ENCODE data around the gene LILRB1.
"Not testable (repeated sequence)": the region's sequence is repeated elsewhere in the genome, so short reads cannot be mapped to it uniquely, and the experiment has no call there.

Gene LILRB1

DNA sequence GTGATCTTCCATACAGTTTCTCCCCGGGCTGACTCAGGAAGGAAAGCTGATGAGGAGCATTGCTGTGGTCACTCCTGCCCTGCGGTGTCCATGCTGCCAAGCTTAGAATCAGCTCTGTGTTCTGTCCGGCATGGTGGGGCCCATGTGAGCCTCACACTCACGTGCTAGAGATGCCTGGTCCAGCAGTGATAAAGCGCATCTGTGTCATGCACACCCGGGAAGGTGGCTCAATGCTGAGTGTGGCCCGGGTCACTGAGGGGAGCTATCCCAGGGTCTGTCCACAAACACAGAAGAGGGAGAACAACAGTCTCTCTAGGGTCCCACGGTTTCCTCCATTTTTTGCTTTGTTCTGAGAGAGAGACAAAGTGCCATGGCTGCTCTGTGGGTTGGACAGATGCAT lies 3.5 kb upstream of the LILRB1 start:
- no peak for DNase-seq

DNA sequence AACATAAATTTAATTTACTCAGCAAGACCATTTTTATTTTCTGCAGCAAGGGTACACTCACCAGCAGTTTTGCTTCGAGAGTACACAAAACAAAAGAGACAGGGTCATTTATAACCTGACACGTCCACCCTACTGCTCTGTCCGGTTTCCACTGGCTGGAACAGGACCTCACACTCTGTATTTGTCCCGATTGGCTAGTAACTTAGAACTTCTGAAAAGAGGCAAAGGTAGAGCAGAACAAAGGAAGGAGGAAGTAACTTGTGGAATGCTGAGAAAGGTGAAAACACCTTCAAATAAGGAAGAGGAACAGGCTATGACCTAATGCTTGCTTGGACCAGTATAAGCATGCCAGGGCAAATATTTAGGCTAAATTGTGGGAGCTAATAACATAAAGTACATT lies 2.4 kb upstream of the LILRB1 start:
- not testable (repeated sequence) for DNase-seq

DNA sequence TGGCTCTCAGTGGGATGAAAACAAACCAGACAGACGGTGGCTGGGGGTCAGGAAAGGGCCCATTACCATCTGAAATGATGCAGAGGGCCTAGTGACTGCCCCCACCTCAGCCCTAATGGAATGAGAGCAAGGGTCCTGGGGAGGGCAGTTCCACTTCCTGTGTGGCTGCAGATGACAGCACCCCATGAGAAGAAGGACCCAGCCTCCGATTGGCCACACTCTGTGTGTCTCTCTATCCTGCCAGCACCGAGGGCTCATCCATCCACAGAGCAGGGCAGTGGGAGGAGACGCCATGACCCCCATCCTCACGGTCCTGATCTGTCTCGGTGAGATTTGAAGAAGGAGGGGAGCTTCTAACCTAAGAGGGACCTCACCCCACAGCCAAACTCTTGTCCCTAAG lies 498 bp downstream of the LILRB1 start:
- DNase-seq, result no peak

DNA sequence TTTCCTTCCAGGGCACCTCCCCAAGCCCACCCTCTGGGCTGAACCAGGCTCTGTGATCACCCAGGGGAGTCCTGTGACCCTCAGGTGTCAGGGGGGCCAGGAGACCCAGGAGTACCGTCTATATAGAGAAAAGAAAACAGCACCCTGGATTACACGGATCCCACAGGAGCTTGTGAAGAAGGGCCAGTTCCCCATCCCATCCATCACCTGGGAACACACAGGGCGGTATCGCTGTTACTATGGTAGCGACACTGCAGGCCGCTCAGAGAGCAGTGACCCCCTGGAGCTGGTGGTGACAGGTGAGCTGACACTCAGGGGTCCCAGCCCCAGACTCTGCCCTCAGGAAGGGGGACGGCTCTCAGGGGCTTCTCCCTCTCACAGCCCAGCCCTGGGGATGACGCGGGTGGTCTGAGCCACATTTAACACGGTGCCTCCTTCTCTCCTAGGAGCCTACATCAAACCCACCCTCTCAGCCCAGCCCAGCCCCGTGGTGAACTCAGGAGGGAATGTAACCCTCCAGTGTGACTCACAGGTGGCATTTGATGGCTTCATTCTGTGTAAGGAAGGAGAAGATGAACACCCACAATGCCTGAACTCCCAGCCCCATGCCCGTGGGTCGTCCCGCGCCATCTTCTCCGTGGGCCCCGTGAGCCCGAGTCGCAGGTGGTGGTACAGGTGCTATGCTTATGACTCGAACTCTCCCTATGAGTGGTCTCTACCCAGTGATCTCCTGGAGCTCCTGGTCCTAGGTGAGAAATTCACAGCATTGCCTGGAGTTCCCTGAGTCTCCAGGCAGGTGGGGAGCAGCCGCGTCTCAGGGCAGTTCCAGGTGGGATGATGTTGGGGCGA lies 1.4 kb downstream of the LILRB1 start:
- DNase-seq, result not testable (repeated sequence)

DNA sequence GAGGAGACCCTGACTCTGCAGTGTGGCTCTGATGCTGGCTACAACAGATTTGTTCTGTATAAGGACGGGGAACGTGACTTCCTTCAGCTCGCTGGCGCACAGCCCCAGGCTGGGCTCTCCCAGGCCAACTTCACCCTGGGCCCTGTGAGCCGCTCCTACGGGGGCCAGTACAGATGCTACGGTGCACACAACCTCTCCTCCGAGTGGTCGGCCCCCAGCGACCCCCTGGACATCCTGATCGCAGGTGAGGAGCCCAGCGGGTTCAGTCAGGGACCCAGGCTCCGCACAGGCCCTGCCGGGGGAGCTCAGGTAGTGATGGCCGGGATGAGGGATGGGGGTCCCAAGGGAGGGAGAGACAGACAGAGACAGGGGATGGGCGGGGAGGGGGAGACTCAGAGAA lies 2.2 kb downstream of the LILRB1 start:
- DNase-seq, result not testable (repeated sequence)

DNA sequence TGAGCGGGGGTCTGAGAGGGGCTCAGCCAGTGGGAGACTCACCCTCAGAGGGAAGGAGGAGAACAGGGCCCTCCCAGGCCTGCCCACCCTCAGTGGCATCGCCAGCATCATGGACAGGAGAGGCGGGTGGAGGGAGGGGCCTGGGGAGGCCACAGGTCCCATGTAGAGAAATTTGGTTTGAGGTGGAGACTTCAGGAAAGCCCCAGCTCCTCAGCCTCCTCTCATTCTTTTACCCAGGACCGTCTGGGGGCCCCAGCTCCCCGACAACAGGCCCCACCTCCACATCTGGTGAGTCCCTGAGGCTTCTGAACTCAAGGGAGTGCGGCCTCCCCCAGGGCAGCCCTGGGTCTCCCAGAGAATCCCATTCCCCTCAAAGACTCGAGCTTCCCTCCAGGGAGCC lies 3.1 kb downstream of the LILRB1 start:
- no peak for DNase-seq

DNA sequence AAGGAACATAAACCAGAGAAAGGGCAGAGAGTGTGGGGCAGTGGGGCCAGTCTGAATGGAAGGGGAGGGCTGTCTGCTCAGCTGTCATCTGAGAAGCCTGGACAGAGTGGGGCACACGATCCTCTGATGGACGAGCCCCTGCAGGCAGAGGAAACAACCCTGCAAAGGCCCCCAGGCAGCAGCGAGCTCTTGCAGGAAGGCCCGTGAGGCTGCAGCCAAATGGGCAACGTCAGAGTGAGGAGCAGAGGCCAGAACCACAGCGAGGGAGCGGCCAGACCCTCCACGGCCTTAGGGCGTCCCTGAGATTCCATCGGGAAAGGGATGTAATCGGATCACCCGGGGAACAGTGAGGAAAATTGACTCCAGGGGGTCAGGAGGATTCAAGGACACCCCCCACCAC lies 5.8 kb downstream of the LILRB1 start:
- DNase-seq, result not testable (repeated sequence)

DNA sequence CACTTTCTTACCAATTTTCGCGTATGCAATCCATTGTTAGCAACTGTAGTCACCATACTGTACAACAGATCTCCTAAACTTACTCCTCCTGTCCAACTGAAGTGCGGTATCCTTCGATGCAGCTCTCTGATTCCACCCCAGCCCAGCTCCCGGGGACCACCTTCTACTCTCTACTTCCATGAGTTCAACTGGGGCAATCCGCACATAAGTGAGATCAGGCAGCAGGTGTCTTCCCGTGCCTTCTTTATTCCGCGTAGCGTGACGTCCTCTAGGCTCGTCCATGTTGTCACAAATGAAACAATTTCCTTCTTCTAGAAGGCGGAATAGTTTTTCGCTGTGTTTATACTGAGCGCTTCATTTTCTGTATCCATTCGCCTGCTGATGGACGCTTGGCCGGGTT lies 8.4 kb downstream of the LILRB1 start:
- DNase-seq, result no peak

DNA sequence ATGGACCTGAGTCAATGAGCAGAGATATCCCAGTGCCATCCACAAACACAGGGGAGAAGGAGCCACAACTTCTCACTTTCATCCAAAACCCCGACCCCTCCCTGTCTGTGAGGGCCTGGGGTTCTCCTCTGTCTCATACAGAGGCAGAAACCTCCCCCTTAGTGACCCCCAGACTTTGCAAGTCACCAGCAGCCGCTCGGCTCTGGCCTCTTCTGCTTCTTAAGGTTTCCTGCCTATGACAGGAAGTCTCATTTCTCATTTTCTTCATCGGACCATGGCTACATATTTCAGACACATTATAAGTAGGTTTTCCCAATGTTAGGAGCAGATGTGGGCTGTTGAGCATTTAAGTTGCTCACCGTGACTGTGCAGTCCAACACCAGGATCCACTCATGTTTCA lies 12.7 kb downstream of the LILRB1 start:
- not testable (repeated sequence) for DNase-seq

DNA sequence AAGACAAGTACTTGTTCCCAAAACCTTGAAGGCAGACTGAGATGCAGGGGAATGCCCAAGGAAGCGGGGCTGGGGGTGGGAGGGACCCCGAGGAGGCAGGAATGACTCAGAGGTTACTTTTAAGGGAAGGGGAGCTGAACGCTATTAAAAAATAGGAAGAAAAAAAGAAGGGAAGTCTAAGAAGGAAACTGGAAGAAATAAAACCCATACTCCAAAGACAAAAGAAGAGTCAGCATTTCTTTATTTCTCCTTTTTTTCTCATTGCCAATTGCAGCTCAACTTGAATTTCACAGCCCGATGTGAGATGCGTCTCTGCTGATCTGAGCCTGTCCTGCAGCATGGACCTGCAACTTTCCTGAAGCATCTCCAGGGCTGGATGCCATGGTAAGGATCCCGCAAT lies 13.3 kb downstream of the LILRB1 start:
- not testable (repeated sequence) for DNase-seq

DNA sequence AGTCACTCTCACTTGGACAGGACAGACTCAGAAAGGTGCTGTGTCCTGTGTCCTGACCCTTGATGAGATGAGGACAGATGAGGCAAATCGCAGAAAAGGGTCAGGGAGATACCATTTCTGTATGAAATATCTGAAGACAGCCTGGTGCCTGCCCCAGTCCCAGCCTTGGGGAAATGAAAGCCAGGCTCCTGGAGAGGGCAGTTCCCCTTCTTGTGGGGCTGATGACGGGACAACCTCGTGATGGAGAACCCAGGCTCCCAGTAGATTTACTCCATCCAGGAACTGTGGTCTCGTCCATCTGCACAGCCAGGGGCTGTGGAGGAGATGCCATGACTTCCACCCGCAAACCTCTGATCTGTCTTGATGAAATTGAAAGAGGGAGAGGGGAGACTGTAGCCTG lies 13.8 kb downstream of the LILRB1 start:
- DNase-seq, result no peak

DNA sequence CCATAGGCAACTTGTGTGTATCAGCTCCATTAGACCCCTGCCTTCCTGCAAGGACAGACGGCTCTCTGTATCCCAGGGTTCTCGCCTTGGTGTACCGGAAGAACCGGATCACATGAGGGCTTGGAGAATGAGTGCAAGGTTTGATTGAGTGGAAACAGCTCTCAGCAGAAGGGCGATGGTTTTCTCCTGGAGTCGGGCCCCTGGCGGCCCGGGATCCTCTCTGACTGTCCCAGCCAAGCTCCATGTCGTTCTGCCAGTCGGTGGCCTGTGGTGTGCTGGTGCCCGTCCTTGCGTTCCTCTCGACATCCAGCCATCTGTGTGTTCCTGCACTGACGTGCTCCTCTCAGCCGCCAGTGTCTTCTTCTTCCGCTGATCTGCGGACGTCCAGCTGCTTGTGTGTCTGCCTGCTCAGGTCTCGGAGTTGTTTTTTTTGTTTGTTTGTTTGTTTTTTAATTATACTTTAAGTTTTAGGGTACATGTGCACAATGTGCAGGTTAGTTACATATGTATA lies 16.1 kb downstream of the LILRB1 start:
- no peak for DNase-seq

DNA sequence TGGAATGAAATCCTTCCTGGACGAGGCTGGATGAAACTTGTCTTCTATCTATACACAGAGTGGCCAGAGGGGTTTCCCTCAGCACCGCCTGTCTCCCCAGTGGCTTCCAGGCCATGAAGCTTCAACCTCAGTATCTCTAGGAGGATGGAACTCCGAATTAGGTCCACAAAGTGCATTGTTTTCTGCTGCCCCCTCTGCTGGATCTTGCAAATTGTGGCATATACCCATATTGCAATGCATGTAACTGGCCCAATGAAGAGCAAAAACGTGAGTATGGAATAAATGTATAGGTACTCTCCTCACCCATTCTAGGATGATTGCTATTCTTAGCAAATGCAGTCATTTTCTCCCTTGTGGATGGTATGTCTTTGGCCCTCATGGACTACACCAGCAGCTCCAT lies 17.8 kb downstream of the LILRB1 start:
- no peak for DNase-seq

DNA sequence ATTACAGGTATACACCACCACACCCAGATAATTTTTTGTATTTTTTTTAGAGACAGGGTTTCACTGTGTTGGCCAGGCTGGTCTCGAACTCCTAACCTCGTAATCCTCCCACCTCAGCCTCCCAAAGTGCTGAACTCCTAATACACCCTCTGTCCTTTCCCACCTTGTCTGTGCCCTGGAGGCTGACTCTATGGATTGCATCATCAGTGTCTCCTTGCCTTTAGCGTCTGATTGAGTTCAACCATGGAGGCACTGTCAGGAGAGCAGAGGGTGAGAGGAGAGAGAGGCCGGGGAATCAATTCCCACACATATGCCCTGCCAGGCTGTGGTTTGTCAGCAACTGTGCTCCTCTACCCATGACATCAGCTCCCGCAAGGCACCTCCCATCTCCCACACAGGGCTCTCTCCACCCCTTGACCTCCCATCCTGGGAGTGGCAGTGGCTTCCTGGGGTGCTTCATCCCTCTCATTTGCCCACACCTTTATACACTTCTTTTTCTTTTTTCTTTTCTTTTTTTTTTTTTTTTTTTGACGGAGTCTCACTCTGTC lies 19.9 kb downstream of the LILRB1 start:
- DNase-seq, result no peak

DNA sequence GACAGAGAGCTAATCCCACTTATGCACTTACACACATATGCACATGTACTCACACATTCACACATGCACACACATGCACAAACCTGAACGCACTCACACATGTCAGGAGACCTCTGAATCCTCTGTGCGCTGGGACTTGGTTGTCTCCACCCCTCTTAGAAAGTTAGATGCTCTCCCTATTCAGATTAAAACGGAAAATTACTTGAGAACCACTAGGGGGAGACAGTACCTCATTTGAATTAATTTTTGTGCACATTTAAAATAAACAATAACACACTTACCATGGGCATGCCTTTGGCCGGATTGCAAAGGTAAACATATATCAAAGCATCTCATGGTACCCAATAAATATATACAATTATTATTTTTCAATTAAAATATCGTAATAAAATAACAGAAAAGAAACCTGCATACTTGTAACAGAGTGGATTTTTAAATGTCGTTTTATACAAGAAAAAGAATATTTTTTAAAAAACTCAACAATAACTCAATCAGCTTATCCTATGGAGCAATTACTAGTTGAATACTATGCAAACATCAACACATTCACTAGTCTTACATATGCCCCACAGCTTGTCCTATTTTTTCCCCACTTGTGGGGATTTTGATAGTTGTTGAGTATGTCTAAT lies 23.0 kb downstream of the LILRB1 start:
- no peak for DNase-seq

DNA sequence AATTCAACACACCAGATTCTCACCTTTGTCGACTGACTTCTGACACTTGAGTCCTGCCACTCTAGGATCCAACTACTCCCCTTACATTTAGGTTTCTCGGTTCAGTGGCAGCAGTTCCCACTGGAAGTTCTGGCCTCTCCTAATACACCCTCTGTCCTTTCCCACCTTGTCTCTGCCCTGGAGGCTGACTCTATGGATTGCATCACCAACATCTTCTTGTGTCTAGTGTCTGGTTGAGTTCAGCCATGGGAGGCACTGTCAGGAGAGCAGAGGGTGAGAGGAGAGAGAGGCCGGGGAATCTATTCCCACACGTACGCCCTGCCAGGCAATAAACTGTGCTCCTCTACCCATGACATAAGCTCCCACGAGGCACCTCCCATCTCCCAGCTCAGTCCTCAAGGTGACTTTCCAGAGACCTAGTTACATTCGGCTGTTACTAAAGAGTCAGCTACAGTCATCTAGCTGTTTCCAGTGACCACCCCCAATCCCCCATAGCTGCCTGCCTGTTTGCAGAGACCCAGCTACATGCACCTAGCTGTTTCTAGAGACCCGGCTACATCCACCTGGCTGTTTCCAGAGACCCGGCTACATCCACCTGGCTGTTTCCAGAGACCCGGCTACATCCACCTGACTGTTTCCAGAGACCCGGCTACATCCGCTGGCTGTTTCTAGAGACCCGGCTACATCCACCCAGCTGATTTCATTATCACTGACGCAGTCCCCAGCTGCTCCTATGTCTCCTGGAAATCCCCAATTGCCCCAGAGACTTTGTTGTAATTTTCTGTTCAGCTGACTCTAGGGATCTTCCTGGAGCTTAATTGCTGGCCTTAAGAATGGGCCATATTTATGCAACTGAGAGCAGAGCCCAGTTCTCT lies 24.4 kb downstream of the LILRB1 start:
- no peak for DNase-seq

DNA sequence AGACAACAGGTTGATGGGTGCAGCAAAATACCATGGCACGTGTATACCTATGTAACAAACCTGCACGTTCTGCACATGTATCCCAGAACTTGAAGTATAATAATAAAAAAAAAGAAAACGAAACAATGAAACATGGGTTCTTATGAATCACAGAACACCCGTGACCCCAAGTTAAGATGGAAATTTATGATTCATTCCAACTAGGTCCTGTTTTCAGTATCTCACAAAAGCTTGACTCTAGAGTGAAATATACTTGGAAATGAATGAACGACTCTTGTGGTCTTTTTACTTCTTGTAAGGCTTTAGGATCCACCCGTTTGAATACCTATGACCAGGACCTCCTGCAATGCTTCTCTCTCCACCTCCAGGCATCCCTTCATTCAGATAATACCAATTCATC lies 29.0 kb downstream of the LILRB1 start:
- DNase-seq, result no peak

DNA sequence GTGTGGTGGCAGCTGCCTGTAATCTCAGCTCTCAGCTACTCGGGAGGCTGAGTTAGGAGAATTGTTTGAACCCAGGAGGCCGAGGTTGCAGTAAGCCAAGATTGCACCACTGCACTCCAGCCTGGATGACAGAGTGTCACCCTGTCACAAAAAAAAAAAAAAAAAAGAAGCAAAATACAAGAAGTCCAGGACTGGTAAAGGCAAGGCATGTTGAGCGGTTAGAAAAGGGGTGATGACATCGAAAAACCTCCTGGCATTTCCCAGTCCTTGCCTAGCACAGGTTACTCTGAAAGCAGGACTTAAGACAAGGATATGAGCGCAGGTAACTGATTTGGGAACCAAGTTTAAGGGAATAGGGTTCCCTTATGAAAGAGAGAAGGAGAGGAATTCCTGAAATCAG lies 30.0 kb downstream of the LILRB1 start:
- no peak for DNase-seq

DNA sequence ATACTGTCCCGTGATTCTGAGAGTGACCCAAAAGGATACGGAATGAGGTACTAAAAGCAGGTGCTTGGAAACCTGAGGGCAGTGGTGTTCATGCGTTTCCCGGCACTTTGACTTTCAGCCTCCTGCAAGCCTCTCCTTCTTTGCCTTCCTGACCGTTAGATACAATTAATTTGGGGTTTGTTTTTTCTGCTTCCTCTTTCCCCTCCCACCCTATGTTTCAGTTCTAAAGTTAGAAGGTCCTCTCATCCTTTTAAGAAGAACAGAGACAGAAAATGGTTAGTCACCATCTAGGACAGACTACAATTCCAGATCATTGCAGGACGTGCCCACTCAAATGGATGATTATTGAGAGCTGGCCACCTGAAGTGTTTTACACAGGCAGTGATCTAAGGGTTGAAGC lies 30.7 kb downstream of the LILRB1 start:
- no peak for DNase-seq

DNA sequence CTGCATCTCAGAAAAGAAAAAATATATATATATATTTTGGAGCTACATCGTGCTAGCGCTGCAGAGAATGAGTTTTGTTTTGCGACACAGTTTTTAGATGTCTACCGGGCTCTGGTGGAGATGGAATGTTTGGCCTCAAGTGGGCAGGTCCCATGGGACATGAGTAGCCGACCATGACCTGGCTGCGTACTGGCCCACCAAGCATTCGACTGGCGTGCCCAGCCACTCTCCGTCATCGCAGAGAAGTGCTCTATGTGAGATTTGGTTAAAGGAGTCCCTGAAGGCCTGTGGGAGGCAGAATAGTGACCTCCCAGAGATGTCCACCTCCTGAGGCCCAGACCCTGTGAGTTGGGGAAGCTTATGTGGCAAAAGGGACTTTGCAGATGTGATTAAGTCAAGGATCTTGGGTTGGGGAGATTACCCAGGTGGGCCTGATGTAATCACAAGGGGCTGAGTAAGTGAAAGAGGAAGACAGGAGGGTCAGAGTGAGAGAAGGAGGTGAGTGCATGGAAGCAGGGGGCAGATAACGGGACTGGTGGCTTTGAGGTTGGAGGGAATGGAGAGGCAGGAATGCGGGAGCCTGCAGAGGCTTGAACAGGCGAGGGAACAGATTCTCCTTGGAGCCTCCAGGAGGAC lies 31.7 kb downstream of the LILRB1 start:
- no peak for DNase-seq

DNA sequence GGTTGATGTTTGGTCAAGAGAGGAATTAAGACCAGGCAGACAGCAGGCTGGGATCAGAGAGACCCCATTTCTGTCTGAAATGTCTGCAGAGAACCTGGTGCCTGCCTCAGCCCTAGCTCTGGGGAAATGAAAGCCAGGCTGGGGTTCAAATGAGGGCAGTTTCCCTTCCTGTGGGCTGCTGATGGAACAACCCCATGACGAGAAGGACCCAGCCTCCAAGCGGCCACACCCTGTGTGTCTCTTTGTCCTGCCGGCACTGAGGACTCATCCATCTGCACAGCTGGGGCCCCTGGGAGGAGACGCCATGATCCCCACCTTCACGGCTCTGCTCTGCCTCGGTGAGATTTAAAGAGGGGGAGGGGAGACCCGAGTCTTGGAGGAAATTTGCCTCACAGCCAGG lies 32.4 kb downstream of the LILRB1 start, which contains the start of gene LILRB4:
Gene LILRB4, plus strand, starts transcription at position 256 of the 400 bp plus-strand sequence. Its CDS starts 49 bp downstream, at position 305.
- no peak for DNase-seq

DNA sequence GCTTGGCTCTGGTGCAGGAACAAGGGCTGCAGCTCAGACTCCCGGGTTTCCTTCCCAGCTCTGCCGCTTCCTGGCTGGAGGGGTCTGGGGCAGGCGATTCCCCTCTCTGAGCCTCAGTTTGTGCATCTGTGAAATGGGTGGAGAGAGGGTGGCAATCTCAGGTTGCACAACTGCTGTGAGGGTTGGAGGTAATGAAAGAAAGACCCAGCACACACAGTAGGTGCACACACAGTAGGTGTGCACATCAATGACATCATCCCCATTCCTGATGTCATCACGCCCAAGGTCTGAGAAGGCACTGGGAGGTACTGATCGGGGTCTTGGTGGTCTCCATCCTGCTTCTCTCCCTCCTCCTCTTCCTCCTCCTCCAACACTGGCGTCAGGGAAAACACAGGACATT lies 35.2 kb downstream of the LILRB1 start:
- no peak for DNase-seq
